Endothelial cell of umbilical vein (primary cell): ENCODE measurements around the gene PPM1G.

Source experiments
- CTCF ChIP-seq, 2 donors: IDR thresholded peaks; 1 replicate in 1 of 2; 2 replicates in 1 of 2; pipeline ENCODE4 v1.5.1; 2011; ENCODE audit warnings: low read length in 2 of 2, mild to moderate bottlenecking in 2 of 2, moderate library complexity in 2 of 2, control low read depth in 1 of 2, inconsistent platforms in 1 of 2, low read depth in 1 of 2; ENCODE audit not compliant: insufficient read depth in 1 of 2; ENCODE audit errors: extremely low read depth in 1 of 2
- EZH2 ChIP-seq: IDR thresholded peaks from 2 replicates; pipeline ENCODE4 v1.6.1; 2012; ENCODE audit warnings: borderline replicate concordance, low read depth, mild to moderate bottlenecking, moderate library complexity, low read length, inconsistent platforms; ENCODE audit not compliant: severe bottlenecking
- POLR2A ChIP-seq: IDR thresholded peaks from 2 replicates; pipeline ENCODE4 v1.6.1; 2012; ENCODE audit warnings: low read depth, mild to moderate bottlenecking, control low read depth, low read length
- POLR2AphosphoS5 ChIP-seq: IDR thresholded peaks from 2 replicates; pipeline ENCODE4 v1.6.1; 2012; ENCODE audit warnings: low read depth, mild to moderate bottlenecking, control low read depth, low read length, moderate library complexity; ENCODE audit not compliant: insufficient read depth

DNA sequence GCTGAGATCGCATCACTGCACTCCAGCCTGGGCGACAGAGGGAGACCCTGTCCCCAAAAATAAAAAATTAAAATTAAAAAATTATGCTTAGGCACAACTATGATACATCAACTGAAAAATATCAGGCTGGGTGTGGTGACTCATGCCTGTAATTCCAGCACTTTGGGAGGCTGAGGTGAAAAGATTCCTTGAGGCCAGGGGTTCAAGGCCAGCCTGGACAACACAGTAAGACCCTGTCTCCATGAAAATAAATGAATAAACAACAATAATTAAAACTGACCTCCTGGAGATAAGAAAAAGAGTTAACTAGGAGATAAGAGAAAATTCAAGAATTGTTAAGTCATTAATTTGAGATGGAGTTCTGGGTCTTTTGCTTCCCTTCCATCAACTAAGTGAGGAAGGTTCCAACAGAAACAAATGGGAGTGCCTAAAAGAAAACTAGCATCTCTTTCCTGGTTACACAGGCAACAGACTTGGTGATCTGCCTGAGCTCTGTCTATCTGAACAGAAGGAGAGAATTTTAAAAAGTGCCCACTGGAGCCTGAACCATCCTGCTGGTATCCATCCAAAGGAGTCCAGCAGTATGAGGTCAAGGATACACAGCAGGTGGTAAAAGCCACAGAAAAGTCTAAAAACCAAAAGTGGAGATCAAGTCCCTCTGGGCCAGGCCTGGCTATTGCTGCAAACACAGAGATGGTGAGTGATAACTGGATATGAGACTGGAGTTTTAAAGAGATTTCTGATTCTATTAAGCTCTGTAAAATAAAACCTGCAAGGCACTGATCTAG lies 8.8 kb downstream of the PPM1G start:
- TF ChIP-seq EZH2 = no peak
- no peak for TF ChIP-seq CTCF (IDR thresholded peaks at IDR 0.05; ENCODE audit: extremely low read depth in 1 of 2, insufficient read depth in 1 of 2, low read depth in 1 of 2, low read length in 2 of 2)
- TF ChIP-seq POLR2A = no peak
- TF ChIP-seq POLR2AphosphoS5 = no peak
